ENCODE measurements around the gene HBP1. TPM values are rescaled to one million over a fixed set of nuclear protein-coding genes. Genes with fewer than 3 reads are reported as not detected.

HBP1 gene
- total RNA-seq, 1 experiment from 2014 or later, result 31.0 TPM

- ATAC-seq (no peak), DNase-seq (ENCODE audit: low spot score) (no peak)
- ChIA-PET CTCF (interaction anchor here (0.6 to 0.7 kb wide), 2 partner anchors 329 to 1051 kb away, joined by 4 read pairs; no protein-coding TSS in a partner anchor), POLR2A (no interaction called here)
- peaks cover 24% of the 10 kb centered on the region for H3K4me1 Mint-ChIP-seq
- H3K4me3 Mint-ChIP-seq, result no peak overlapping the region
- no peaks in the 10 kb centered on the region for H3K9me3 Mint-ChIP-seq
- H3K27me3 Mint-ChIP-seq (ENCODE audit: low read depth), result no peaks in the 10 kb centered on the region
- no peak overlapping the region for H3K27ac Mint-ChIP-seq
- no peak for TF ChIP-seq HMGXB4 (CRISPR knock-in tag; IDR thresholded peaks at IDR 0.05)
- H3K36me3 Mint-ChIP-seq, result no peaks in the 10 kb centered on the region
Observed at GRCh38 chr7:107125475-107125874, 43.3 kb upstream of the HBP1 start.

- peaks cover 42% of the 10 kb centered on the region for H3K4me1 Mint-ChIP-seq
- no peaks in the 10 kb centered on the region for H3K36me3 Mint-ChIP-seq
- ATAC-seq (no peak), DNase-seq (ENCODE audit: low spot score) (no peak)
- H3K27me3 Mint-ChIP-seq (ENCODE audit: low read depth), result no peaks in the 10 kb centered on the region
- ChIA-PET POLR2A (no interaction called here), CTCF (no interaction called here)
- no peak for TF ChIP-seq SMAD3 (CRISPR knock-in tag; IDR thresholded peaks at IDR 0.05; ENCODE audit: borderline replicate concordance)
- H3K27ac Mint-ChIP-seq, result no peak overlapping the region
- H3K4me3 Mint-ChIP-seq, result no peak overlapping the region
- H3K9me3 Mint-ChIP-seq, result no peaks in the 10 kb centered on the region
Observed at GRCh38 chr7:107128217-107128616, 40.6 kb upstream of the HBP1 start.

- no peak for DNase-seq (ENCODE audit: low spot score)
- Mint-ChIP-seq H3K4me3 (no peak overlapping the region), H3K27ac (no peak overlapping the region), H3K9me3 (no peaks in the 10 kb centered on the region), H3K36me3 (no peaks in the 10 kb centered on the region), H3K27me3 (ENCODE audit: low read depth) (no peaks in the 10 kb centered on the region), H3K4me1 (peaks cover 42% of the 10 kb centered on the region)
- CTCF ChIA-PET, result no interaction called here
- ATAC-seq, result no peak
- POLR2A ChIA-PET, result no interaction called here
- no peak for TF ChIP-seq RORB (CRISPR knock-in tag; IDR thresholded peaks at IDR 0.05)
- TF ChIP-seq MXD4 (CRISPR knock-in tag; IDR thresholded peaks at IDR 0.05; ENCODE audit: borderline replicate concordance), result no peak
- TF ChIP-seq ZNF425 (CRISPR knock-in tag; conservative IDR thresholded peaks at IDR 0.05), result no peak
- no peak for TF ChIP-seq FOXP4 (CRISPR knock-in tag; IDR thresholded peaks at IDR 0.05)
- TF ChIP-seq ATF3 (CRISPR knock-in tag; conservative IDR thresholded peaks at IDR 0.05), result no peak
- TF ChIP-seq JUN (CRISPR knock-in tag; IDR thresholded peaks at IDR 0.05), result no peak
- no peak for TF ChIP-seq ZMAT4 (CRISPR knock-in tag; IDR thresholded peaks at IDR 0.05)
- TF ChIP-seq FOXP1 (CRISPR knock-in tag; IDR thresholded peaks at IDR 0.05; ENCODE audit: borderline replicate concordance), result no peak
- TF ChIP-seq SMAD4 (CRISPR knock-in tag; IDR thresholded peaks at IDR 0.05), result no peak
- no peak for TF ChIP-seq USF2 (CRISPR knock-in tag; IDR thresholded peaks at IDR 0.05)
- TF ChIP-seq ELF4 (CRISPR knock-in tag; IDR thresholded peaks at IDR 0.05; ENCODE audit: low read depth), result no peak
- no peak for TF ChIP-seq PRDM15 (CRISPR knock-in tag; IDR thresholded peaks at IDR 0.05)
- no peak for TF ChIP-seq HMGA2 (CRISPR knock-in tag; IDR thresholded peaks at IDR 0.05)
- no peak for TF ChIP-seq MLX (CRISPR knock-in tag; IDR thresholded peaks at IDR 0.05)
Observed at GRCh38 chr7:107128748-107129147, 40.1 kb upstream of the HBP1 start.
